Astrocyte (in vitro differentiated cells and primary cell): Measurements from ENCODE around the gene ANO7.

Experiments used
- CTCF ChIP-seq: IDR thresholded peaks from 2 replicates; pipeline ENCODE4 v1.5.1; 2011; ENCODE audit warnings: low read depth, mild to moderate bottlenecking, inconsistent platforms, low read length, moderate library complexity; ENCODE audit not compliant: insufficient read depth
- EZH2 ChIP-seq: IDR thresholded peaks from 2 replicates; pipeline ENCODE4 v1.6.1; 2012; ENCODE audit warnings: mild to moderate bottlenecking, low read length, inconsistent platforms; ENCODE audit not compliant: insufficient read depth

GRCh38 chr2:241155936-241156335 is 32.5 kb upstream of the ANO7 start:
- TF ChIP-seq CTCF (no peak), EZH2 (no peak)
